Epithelial cell of proximal tubule (primary cell): Measurements from ENCODE around the gene LRRC2. TPM values are rescaled to one million over a fixed set of nuclear protein-coding genes. Genes with fewer than 3 reads are reported as not detected.

Experiments
- DNase-seq: peaks from one replicate; pipeline ENCODE4 v3.0.0-alpha.2; 2011; ENCODE audit warnings: low read depth
- H3K4me3 ChIP-seq: 2 replicates; pipeline ENCODE4 v1.5.1; 2011; ENCODE audit warnings: low read depth, mild to moderate bottlenecking, low read length
- total RNA-seq: library from RNA; depleted of rRNA; stranded (reverse); fragments of >200 nt; gene quantifications from 2 replicates; pipeline ENCODE4 v1.2.3, GENCODE V29; 2015
- TF ChIP-seq, protein P1 (sequence below): conservative IDR thresholded peaks from 2 replicates; pipeline ENCODE4 v1.5.1; 2012; ENCODE audit warnings: low read depth, mild to moderate bottlenecking, low read length

Gene LRRC2
- total RNA-seq, 1 donor from 2014 or later, result not detected

DNA sequence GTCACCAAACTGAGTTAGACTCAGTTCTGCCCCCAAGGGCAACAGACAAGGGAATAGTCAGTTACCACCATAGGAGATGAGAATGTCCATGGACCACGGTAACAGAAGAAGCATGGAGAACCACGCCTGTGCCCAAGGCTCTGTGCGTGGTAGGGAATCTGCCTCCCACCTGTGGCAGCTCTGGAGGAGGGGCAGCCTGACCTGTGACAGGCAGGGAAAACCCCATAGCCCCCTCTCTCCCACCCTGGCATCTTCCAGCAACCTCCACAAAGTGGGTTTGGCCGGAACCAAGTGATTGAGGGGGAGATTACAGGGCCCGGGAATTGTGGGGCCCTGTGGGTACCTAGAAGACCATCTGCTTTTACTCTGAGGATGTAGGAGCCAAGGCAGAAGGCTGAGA is 87.1 kb downstream of the LRRC2 start:
- TF ChIP-seq, protein P1, sequence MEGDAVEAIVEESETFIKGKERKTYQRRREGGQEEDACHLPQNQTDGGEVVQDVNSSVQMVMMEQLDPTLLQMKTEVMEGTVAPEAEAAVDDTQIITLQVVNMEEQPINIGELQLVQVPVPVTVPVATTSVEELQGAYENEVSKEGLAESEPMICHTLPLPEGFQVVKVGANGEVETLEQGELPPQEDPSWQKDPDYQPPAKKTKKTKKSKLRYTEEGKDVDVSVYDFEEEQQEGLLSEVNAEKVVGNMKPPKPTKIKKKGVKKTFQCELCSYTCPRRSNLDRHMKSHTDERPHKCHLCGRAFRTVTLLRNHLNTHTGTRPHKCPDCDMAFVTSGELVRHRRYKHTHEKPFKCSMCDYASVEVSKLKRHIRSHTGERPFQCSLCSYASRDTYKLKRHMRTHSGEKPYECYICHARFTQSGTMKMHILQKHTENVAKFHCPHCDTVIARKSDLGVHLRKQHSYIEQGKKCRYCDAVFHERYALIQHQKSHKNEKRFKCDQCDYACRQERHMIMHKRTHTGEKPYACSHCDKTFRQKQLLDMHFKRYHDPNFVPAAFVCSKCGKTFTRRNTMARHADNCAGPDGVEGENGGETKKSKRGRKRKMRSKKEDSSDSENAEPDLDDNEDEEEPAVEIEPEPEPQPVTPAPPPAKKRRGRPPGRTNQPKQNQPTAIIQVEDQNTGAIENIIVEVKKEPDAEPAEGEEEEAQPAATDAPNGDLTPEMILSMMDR, result no peak
- H3K4me3 ChIP-seq, result no peak overlapping the region
- no peak for DNase-seq

DNA sequence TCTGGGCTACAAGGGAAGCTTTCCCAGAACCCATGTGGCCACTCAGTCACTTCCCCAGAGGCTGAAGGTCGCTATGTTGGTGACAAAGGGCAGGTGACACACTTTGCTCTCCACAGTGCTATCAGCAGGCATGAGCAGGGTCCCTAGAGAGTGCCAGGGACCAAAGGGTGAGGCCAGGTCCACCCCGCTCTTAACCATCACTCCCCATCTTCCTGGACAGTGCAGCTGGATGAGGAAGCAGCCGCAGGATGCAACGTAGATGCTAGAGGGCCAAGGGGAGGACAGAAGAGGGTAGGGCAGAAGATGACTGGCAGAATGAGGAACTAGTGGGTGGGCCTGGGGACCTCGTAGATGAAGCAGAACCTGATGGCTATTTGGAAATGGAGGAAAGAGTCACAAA is 87.8 kb downstream of the LRRC2 start:
- no peak overlapping the region for H3K4me3 ChIP-seq
- TF ChIP-seq, protein P1, result no peak
- no peak for DNase-seq

DNA sequence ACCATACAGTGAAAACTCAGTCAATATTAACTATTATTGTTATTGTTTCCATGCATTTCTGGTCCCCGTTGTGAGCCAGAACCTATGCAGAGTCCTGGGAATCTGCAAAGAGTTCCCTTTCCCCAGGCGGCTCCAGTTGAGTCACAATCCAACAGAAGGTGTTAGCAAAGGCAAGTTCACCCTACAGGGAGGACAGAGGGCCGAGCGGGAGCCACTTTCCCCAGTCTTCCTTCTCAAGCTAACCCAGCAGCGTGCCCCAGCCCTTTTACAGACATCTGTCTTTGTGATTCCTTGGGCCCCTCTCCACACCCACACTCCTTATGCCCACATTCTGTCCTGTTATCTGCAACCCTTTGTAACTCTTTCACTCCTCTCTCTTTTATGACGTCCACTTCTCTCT is 88.3 kb downstream of the LRRC2 start:
- H3K4me3 ChIP-seq, result no peak overlapping the region
- DNase-seq, result no peak
- TF ChIP-seq, protein P1, result no peak

DNA sequence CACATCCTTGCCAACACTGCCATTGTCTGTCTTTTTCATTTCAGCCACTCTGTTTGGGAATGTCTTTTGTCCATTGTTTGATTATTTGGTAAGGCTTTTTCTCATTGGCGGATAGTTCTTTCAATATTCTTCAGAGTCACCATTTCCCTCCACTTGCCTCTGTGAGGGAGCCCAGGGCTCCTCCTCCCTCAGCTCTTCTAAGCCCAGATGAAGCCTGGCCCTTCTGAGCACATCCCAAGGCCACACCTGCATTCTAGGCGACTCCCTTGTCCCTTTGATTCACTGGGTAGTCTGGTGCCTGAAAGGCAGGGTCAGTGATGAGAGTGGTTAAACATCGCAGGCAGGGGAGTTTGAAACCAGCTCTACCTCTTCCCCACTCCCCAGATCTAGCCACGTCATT is 89.0 kb downstream of the LRRC2 start:
- DNase-seq, result no peak
- H3K4me3 ChIP-seq, result no peak overlapping the region
- TF ChIP-seq, protein P1, result no peak

DNA sequence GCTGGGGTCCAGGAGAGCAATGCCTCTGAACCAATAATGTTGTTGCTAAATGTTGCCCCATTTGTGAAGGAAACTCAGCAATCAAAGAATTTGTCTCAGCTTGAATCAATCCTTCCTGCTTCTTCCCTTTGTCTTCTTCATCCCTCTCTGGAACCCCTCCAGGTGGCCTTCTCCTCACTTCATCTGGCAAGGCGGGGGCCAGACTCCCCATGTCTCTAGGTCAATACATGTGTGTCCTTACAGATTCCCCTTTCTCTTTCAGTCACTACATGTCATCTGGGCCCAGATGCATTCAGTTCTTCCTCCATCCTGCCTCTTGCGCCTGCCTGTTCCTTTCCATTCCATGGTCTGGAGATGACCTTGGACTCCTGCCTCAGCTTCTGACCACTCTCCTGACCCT is 93.4 kb downstream of the LRRC2 start:
- TF ChIP-seq, protein P1, result no peak
- no peak overlapping the region for H3K4me3 ChIP-seq
- DNase-seq, result no peak

DNA sequence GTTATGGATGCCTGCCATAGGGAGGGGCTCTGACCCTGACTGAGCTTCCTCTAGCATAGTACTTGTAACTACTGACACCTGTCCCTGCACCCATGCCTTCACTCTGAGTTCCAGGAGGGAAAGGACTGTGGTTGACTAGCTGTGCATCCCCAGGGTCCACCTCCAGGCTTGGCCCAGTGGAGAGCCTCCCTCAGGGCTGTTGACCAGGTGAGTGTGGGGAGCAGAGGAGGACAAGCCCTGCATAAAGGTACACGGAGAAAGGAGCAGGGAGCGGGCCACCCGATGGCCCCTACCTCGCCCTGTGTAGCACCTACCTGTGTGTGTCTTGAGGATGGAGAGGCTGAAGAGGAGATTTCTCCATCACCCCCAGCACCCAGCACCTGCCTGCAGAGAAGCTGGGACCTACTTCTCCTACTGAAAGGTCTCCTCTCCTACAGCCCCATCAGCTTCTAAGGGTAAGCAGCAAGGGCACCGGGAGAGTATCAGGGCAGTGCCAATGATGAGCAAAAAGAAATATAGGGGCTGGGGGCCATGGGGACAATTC is 94.7 kb downstream of the LRRC2 start:
- DNase-seq, result no peak
- TF ChIP-seq, protein P1, result no peak
- H3K4me3 ChIP-seq, result no peak overlapping the region

DNA sequence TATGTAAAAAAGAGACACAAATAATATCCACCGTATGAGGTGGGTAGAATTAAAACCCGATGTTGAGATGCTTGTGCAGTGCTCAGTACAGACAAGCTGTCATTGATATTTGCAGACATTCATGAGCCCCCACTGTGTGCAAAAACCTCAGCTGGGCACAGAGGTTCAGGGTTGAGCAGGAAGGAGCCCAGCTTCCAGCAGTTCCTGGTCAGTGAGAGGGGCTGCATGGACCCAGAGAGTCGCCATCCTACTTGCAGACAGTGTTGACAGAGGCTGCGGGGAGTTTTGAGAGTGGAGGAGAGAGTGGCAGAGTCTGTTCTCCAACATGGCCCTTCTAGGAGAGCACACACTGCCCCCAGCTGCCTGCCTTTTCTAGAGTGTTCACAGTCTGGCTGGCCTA is 95.3 kb downstream of the LRRC2 start:
- DNase-seq, result no peak
- TF ChIP-seq, protein P1, result no peak
- no peak overlapping the region for H3K4me3 ChIP-seq
